Measurements from ENCODE around the gene EYA2. TPM values are rescaled to one million over a fixed set of nuclear protein-coding genes. Genes with fewer than 3 reads are reported as not detected.
A peak's percentile ranks its signal among the peaks of the same experiment; 100 is the strongest.

EYA2 gene
- total and polyA plus RNA-seq, 12 donors: 0.54 to 2.2 (median 1.4) TPM

- Histone ChIP-seq H3K27me3 (no peaks in the 10 kb centered on the region), H3K27ac (no peak overlapping the region), H3K4me3 (no peak overlapping the region), H3K36me3 (replicated peaks in 1 of 2) (no peaks in the 10 kb centered on the region), H3K9me3 (replicated peaks in 1 of 3) (no peaks in the 10 kb centered on the region), H3K4me1 (replicated peaks in 1 of 2) (no peaks in the 10 kb centered on the region)
- DNase-seq: peak in 1 of 7 donors; percentile 2
- intact Hi-C loops (cut with DNase I): no loop called here
- TF ChIP-seq CTCF (IDR thresholded peaks at IDR 0.05) (no peak), POLR2A (IDR thresholded peaks at IDR 0.05) (no peak)
- WGBS, 4 donors: 55 to 66% (median 60%) methylated on average over 7 of the region's 7 CpGs
Observed at GRCh38 chr20:47031004-47031403, 136.4 kb downstream of the EYA2 start.

GRCh38 chr20:47031821-47032220, 137.2 kb downstream of the EYA2 start:
- intact Hi-C loops (cut with DNase I): no loop called here

GRCh38 chr20:47032933-47033578, 138.4 kb downstream of the EYA2 start:
- H3K4me1 ChIP-seq (replicated peaks in 1 of 2): no peaks in the 10 kb centered on the region
- no peaks in the 10 kb centered on the region for H3K27me3 ChIP-seq
- no peak overlapping the region for H3K4me3 ChIP-seq
- WGBS, 4 donors: 80 to 87% (median 83%) methylated on average over 8 of the region's 8 CpGs
- no peaks in the 10 kb centered on the region for H3K36me3 ChIP-seq (replicated peaks in 1 of 2)
- TF ChIP-seq POLR2A (IDR thresholded peaks at IDR 0.05): no peak
- no peak for TF ChIP-seq CTCF (IDR thresholded peaks at IDR 0.05)
- H3K9me3 ChIP-seq (replicated peaks in 1 of 3): no peaks in the 10 kb centered on the region
- intact Hi-C loops (cut with DNase I): no loop called here
- no peak for DNase-seq
- no peak overlapping the region for H3K27ac ChIP-seq

More at GRCh38 chr20:47031821-47032220, 137.2 kb downstream of the EYA2 start:
- WGBS, 4 donors: 80 to 95% (median 88%) methylated on average over 1 of the region's 1 CpG
- Histone ChIP-seq H3K27me3 (no peaks in the 10 kb centered on the region), H3K27ac (no peak overlapping the region), H3K4me3 (no peak overlapping the region), H3K36me3 (replicated peaks in 1 of 2) (no peaks in the 10 kb centered on the region), H3K4me1 (replicated peaks in 1 of 2) (no peaks in the 10 kb centered on the region), H3K9me3 (replicated peaks in 1 of 3) (no peaks in the 10 kb centered on the region)
- TF ChIP-seq CTCF (IDR thresholded peaks at IDR 0.05) (no peak), POLR2A (IDR thresholded peaks at IDR 0.05) (no peak)
- no peak for DNase-seq

GRCh38 chr20:47033665-47034064, 139.0 kb downstream of the EYA2 start:
- intact Hi-C loops (cut with DNase I): no loop called here
- Histone ChIP-seq H3K27me3 (no peaks in the 10 kb centered on the region), H3K9me3 (replicated peaks in 1 of 3) (no peaks in the 10 kb centered on the region), H3K36me3 (replicated peaks in 1 of 2) (no peaks in the 10 kb centered on the region), H3K4me1 (replicated peaks in 1 of 2) (no peaks in the 10 kb centered on the region), H3K27ac (no peak overlapping the region), H3K4me3 (no peak overlapping the region)
- TF ChIP-seq POLR2A (IDR thresholded peaks at IDR 0.05) (no peak), CTCF (IDR thresholded peaks at IDR 0.05) (no peak)
- no peak for DNase-seq

All from adrenal gland (tissue), 12 donors.